CD4-positive, alpha-beta T cell treated with Interleukin-10 for 1 hour (primary cell): ENCODE measurements around the gene MTIF3.

ENCODE experiments used
- DNase-seq: peaks from one replicate; pipeline ENCODE4 v3.0.0-alpha.2; 2020

The MTIF3 gene

GRCh38 chr13:27450921-27451471 lies 632 bp upstream of the MTIF3 start:
- peak; percentile 25 for DNase-seq

GRCh38 chr13:27449081-27449603 lies 1.2 kb downstream of the MTIF3 start:
- no peak for DNase-seq

GRCh38 chr13:27448308-27448707 lies 2.1 kb downstream of the MTIF3 start:
- no peak for DNase-seq

DNA sequence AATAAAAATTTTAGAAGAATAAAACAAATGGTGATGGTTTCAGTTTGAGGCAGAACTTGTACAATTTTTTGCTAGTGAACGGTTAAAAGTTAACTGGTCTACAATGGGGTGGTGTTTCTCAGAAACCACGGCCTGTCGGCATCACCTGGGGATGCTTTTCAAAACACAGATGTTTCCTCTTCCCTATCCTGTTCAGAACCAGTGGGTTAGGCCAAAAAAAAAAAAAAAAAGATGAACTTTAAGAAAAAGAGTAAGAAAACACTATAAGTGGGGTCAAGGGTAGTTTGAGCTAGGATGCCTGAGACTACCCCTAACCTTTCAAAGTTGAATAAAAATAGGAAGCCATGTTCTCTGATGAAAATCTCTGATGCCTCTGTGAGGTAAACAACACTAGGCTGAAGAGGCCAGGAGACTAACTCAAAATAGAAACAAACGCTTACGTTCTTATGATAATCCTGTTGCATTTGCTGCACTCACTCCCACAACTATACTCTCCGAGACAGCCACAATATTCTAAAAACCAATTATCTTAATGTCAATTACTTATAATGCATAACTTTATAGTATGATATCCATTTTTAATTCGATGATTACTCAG lies 3.3 kb downstream of the MTIF3 start:
- DNase-seq: peak; percentile 67

- no peak for DNase-seq
Measured at GRCh38 chr13:27442797-27443196, 7.6 kb downstream of the MTIF3 start.

- peak; percentile 38 for DNase-seq
Measured at GRCh38 chr13:27442071-27442647, 8.2 kb downstream of the MTIF3 start.

DNA sequence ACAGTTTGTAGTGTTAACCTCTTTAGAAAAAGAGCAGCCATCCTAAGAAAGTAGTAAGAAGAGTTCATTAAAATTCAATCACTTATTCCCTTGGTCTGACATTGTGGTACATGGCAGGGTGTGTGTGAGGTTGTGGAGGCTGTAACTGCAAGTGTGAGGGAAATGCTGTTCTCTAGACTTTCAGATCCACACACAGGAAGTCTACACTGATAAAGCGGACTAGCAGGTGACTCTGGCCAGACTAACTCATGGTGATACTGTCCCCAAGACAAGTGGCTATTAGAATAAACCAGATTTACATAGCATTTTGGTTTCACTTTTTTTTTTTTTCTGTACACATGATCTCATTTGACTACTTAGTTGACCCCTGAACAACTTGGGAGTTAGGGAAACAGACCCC lies 10.0 kb downstream of the MTIF3 start:
- DNase-seq: no peak

- no peak for DNase-seq
Measured at GRCh38 chr13:27437126-27437525, 13.2 kb downstream of the MTIF3 start.

DNA sequence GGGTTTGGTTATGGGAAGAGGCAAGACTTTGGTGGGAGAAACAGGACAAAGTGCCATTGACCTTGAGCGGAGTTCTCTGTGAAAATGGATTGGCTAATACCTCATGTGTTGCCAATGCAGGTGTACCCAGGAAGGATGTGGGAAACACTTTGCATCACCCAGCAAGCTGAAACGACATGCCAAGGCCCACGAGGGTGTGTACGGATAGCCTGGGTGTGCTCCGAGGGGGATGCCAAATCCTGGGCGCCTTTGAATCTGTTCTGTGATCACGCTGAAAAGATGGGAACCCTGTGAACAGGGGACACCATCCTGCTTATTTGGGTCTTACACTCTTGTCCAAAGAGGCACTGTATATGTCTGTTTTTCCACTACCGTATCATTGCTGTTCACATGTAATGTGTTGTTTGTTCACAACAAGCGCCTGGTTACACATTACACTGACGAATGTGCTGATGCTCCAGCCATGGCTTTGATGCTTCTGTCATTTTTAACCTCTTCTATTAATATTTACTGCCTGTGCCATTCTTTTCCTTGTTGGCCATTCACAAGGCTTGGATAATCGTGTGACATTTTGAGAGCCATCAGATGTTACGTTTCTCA lies 17.7 kb downstream of the MTIF3 start:
- peak; percentile 41 for DNase-seq

DNA sequence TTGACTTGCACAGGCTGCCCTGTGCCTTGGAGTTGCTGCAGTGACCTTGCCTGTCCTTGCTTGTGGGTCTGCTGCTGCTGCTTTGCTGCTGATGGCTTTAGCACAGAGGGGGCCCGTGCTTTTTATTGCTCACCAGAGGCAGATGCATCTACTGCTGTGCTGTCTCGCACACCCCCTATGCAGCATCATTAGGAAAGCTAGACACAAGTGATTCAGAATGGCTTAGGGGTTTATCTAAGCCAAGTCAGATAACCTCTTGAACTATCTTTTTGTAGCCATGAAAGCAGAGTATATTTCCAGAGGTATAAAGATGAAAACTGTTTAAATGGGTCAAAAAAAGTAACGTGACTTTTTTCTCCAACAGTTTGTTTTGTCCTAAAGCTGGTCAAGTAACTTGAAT lies 18.2 kb downstream of the MTIF3 start:
- DNase-seq: no peak

DNA sequence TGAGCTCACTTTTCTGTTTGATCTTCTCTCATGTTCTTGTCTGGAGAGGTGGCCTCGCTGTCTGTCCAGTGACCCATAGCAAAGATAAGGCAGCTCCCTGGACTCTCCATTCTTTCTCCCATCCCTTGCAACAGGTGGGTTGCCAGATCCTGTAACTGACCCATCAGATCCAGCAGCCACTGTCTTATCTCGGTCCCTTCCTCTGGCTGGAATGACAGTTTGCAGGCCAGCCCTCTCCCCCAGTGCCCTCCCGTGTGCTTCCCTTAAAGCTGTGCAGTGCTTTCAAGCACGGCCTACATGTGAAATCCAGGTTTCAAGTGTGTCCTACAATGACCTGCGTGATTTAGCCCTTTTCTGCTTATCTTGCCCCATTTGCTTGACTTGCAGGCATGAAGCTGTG lies 22.2 kb downstream of the MTIF3 start:
- no peak for DNase-seq

- peak; percentile 33 for DNase-seq
Measured at GRCh38 chr13:27427641-27428040, 22.7 kb downstream of the MTIF3 start.

DNA sequence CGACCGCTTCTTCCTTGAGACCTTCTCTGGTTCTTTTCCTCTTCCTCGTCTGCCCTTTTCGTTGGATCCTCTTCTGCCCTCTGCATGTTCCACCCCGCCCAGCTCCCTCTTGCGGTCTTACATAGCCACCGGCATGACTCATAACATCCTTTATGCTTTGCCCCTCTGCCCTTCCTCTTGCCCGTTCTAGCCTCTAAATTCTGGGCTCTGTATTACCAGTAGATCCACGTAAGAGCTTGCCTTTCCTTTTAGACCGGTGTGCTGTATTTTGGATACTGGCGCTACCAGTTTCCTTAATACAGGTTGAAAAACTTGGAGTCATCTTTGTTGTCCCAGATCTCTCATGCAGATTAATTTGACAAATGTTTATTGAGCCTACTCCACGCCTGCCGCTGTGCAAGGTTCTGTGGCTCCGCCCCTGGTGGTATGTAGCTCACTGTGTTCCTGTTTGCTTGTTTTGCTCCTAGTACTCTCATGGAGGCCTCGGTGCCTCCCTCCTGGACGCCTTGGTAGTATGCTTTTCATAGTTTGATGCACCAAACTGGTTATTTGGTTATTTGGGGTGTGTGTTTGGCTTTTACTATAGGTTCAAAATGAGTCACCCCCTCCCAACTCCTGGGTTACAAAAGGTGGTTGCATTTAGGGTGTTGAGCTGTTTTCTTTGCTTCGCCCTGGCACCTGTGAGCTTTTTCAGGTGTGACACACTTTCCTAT lies 24.3 kb downstream of the MTIF3 start:
- DNase-seq: peak; percentile 81

DNA sequence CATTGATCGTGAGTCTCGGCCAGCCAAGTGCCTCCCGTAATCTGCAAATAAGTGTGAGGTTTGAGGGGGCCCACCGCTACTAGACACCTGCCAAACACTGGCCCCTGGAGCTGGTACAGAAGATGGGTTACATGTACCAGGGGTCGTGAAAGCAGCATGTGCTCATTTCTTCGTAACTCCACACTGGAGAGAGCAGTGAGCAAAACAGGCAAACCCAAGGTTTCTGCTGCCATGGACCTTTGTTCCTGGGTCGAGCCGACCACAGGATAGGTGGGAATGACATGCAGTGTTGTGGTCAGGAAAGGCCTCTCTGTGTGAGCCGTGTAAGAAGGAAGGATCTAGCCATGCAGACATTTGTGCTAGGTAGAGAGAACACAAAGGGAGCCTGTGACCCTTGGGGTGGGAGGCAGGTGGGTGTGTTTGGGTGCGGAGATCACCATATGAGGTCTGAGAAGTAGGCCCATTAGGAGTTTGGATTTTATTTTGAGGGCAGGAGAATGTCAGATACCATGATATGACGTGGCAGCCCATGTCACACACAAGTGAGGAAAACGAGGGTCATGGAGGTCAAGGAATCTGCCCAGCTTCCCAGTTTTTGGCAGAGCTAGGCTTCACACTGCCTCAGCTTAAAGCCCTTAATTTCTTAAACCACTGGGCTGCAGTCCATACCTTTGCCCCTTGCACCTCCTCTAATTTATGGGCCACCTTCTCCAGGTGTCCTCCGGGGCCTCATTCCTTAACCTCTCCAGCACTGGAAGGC lies 25.0 kb downstream of the MTIF3 start:
- DNase-seq: peak; percentile 20

GRCh38 chr13:27424246-27425157 lies 25.9 kb downstream of the MTIF3 start, which contains the start of gene GTF3A:
Gene GTF3A, plus strand, starts transcription at chr13:27424619.
- DNase-seq: peak; percentile 91

- DNase-seq: no peak
Measured at GRCh38 chr13:27423333-27423732, 27.0 kb downstream of the MTIF3 start.

DNA sequence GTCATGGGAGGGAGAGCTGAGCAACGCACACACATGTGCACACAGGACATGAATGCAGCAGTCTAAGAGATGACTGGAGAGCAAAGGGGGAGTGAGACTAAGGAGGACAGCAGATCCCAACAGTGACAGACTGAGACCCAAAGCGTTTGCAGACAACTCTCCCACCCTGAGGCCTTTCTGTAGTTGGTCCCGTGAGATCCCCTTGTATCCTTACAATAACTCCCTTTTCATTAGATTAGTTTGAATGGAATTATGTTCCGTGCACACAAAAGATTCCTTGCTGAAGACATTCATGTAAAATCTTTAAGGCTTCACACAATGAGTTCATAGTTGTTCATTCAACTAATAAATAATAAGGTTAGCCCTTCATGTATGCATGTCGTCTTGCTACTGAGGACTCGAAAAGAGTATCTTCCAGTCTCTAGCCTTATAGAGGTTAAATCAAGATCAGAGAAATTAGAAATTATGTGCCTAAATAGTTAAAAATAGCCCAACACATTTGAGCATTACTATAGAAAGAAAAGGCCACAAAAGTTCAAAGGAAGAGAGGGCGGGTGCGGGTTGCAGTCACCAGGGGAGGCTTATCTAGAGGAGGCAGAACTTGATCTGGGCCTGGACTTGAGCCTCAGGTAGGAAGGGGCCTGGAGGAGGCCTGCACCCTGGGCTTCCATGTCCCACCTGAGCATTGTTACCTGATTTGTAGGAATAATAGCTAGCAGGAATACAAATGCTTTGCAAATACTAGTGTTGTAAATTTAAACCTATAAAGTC lies 29.1 kb downstream of the MTIF3 start:
- no peak for DNase-seq

DNA sequence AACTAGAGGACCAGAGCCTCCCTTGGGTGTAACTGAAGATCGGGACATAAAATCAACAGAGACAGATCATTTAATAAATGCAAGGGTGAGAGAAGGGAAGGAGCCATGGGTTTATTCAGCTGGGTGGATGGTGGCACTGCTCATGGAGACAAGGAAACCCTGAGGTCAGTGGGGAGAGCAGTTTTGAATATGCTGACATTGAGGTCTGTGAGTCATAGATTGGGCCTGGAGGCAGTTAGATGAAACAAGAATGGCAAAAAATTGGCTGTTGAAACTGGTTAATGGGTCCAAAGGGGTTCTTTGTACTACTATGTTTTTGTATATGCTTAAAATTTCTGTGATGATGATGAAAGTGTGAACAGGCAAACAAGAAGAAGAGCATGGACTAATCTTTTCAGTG lies 31.0 kb downstream of the MTIF3 start:
- no peak for DNase-seq

DNA sequence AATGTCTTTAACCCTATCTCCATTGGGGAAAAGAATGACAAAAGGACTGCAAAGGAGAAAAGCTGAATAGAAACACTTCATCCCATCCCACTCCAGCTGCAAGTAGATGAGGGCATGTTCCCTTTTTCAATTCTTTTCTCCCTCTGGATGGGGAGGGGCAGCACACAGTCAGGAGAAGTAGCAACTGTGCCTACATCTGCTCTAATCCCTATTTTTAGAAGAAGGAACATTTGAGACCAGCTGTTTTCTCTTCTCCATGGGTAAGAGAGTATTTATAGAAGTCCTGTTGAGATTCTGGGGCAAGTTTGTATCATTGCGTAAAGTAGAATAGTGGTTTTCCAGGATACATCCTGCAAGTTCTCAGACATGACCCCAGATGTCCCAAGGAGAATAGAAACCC lies 35.2 kb downstream of the MTIF3 start:
- no peak for DNase-seq

DNA sequence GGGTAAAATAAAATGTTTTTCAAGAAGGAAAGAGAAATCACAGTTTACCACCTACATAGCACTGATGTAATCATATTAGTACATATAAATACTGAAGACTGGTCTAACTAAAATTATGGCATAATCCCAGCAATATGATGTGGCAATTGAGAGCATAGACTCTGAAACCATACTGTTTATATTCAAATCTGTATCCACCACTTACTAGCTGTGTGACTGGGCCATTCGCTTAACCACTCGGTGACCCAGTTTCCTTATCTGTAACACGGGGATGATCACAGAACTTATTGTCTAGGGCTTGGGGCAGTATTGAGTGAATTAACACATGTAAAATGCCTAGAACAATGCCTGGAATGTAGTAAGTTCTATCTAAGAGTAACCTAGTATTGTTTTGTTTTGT lies 39.0 kb downstream of the MTIF3 start:
- no peak for DNase-seq

DNA sequence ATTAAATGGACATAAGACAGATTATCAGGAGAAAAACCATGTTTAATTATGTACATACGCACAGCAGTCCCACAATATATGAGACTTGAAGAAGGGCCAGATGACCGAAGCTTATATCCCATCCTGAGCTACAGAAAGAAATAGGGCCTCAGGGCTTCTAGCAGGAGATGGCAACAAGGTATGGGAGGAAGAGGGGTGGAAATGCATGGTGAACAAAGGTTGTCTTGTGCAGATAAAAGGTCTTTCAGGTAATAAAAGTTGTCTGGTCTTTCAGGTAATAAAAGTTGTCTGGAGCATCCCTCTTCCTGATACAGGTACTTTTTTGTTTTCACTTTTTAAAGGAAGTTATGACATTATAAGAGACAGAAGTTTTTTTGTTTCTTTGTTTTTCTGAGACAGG lies 41.4 kb downstream of the MTIF3 start:
- no peak for DNase-seq
